NCI-H748 treated with DMSO at 0.1 percent for 48 hours (cell line): ENCODE measurements around the gene ACSL3.
"Not testable (repeated sequence)": the region's sequence is repeated elsewhere in the genome, so short reads cannot be mapped to it uniquely, and the experiment has no call there.

Experiments used
- DNase-seq: peaks from one replicate; lab custom pipeline; 2025; lab: John Stamatoyannopoulos, UW

Gene ACSL3

GRCh38 chr2:222860740-222861410, at the start of gene ACSL3:
ACSL3 (plus strand) TSS chr2:222861036; CDS start chr2:222908773, 47,737 bp downstream.
- DNase-seq: peak; percentile 89

GRCh38 chr2:222811828-222812227, 49.0 kb upstream of the ACSL3 start:
- DNase-seq: no peak

- DNase-seq: no peak
Measured at GRCh38 chr2:222813177-222813843, 47.5 kb upstream of the ACSL3 start.

- no peak for DNase-seq
Measured at GRCh38 chr2:222819722-222820333, 41.0 kb upstream of the ACSL3 start.

- DNase-seq: no peak
Measured at GRCh38 chr2:222823183-222823930, 37.5 kb upstream of the ACSL3 start.

- no peak for DNase-seq
Measured at GRCh38 chr2:222825031-222825430, 35.8 kb upstream of the ACSL3 start.

GRCh38 chr2:222827417-222827816, 33.4 kb upstream of the ACSL3 start:
- DNase-seq: no peak

GRCh38 chr2:222828572-222828971, 32.3 kb upstream of the ACSL3 start:
- no peak for DNase-seq

- no peak for DNase-seq
Measured at GRCh38 chr2:222830164-222830563, 30.7 kb upstream of the ACSL3 start.

DNA sequence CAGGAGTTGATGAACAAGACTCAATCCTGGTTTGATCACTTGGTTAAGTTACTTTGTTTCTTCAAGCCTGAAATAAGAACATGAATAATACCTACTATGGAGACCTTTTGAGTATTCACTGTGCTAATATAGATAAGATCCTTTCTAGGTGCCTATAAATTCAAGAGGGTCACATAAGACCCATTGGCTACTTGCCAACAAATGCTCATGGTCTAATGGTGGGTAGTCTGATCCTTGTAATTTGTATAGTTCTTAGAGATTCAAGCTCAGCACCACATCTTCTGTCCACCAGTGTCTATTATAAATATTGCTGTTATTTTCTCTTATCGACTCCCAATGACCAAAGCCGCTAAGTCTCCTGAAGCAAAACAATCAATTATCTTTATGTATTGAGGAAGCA, 27.4 kb upstream of the ACSL3 start:
- no peak for DNase-seq

DNA sequence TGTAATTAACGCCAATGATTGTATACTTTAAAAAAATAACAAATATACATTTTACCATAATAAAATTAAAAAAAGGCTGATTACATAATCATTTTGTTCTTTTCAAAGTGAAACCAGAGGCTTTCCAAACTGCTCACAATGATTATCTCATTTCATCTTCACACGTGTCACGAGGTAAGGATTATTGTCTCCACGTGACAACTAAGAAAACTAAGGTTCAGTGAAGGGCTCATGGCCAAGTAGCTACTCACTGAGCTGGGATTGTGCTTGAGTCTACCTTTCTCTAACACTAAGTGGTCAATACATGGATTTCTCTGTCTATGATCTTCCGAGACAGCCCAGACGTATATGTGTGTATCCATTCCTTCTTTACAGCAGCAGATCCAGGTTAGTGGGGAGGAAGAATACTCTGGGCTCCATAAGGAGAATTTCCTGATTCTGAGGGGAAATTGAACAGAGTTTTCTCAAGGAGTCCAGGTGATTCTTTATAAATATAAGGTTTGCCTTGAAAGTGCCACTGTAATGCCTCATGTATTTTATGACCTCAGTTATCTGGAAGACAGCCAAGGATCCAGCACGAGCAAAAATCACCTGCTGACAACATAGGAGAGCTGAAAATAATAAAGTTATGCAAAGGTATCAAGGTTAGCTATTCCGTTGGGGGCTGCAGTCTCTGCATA, 25.6 kb upstream of the ACSL3 start:
- DNase-seq: no peak

- DNase-seq: no peak
Measured at GRCh38 chr2:222835823-222836151, 25.0 kb upstream of the ACSL3 start.

DNA sequence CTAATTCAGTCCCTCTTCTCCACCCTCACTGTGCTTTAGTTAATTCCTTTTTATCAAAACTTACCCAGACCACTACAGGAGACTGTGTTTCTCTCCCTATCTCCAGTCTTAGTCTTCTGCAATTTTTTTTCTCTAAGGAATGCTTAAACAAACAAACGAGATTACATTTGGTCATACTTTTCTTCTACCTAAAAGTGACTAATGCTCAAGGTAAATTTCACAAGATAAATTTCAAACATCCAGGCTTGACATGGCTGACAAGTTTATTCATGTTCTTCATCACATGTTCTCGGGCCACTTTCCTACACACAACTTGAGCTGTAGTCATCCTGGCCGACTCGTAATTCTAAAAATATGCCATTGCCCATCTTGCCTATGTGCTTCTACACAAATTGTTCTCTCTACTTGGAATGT, 23.2 kb upstream of the ACSL3 start:
- no peak for DNase-seq

DNA sequence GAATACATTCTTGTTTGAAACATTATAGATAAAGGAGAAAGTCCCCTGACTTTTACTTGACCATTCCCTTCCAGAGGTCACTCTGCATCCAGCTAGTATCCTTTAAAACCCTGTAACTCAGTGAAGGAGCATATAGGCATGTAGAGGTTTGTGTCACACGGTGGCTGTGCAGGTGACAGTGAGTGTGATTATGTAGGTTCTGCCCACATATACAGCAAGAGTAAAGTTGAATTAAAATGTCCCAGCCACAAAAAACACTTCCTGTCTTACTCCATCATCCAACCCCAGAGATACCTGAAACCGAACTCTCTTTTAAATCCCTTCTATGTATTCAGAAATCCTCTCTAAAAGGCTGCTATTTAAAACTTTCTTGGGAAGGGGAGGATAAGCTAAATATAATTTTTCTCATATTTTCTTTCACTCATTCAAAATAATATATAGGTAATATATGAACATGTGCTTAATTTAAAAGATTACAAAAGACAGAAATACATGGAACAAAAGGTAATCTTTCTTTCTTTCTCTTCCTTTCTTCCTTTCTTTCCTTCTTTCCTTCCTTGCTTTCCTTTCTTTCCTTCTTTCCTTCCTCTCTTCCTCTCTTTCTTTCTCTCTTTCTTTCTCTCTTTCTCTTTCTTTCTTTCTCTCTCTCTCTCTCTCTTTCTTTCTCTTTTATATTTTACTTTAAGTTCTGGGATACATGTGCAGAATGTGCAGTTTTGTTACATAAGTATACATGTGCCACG, 20.6 kb upstream of the ACSL3 start:
- DNase-seq: no peak

GRCh38 chr2:222842491-222843174, 18.2 kb upstream of the ACSL3 start:
- DNase-seq: no peak

DNA sequence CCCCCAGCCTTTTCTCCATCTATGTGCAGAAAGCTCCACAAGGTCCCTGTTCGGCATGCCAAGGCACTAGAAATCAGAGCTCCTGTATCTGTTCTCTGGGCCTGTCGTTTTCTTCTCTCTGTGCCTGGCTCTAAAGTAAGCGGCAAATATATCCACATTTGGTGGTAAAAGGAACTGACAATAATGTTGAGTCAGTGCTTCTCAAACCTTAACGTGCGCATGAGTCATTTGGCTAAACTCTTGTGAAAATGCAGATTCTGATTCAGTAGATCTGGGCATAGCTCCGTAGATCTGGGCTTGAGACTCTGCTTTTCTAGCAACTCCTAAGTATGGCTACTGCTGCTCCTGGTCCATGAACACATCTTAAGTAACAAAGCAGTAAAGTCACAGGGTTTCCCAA, 16.5 kb upstream of the ACSL3 start:
- DNase-seq: no peak

DNA sequence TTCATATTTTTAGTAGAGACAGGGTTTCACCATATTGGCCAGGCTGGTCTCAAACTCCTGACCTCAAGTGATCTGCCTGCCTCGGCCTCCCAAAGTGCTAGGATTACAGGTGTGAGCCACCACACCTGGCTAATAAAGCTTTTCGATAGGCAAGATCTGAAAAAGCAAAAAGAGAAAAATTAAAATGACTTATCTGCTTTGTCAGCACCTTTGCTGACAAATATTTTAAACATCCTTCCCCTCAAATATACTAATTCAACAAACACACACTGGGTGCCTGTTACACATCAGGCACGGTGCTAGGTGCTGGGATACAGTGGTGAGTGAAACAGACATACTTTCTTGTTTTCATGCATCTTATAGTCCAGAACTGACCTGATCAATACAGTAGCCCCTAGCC, 15.5 kb upstream of the ACSL3 start:
- DNase-seq: not testable (repeated sequence)

- no peak for DNase-seq
Measured at GRCh38 chr2:222846003-222846402, 14.8 kb upstream of the ACSL3 start.

- DNase-seq: not testable (repeated sequence)
Measured at GRCh38 chr2:222848031-222848430, 12.8 kb upstream of the ACSL3 start.

- DNase-seq: no peak
Measured at GRCh38 chr2:222848862-222849261, 12.0 kb upstream of the ACSL3 start.
